NCI-H526 treated with DMSO at 0.1 percent for 48 hours (cell line): ENCODE results near the gene TYMP.
A peak's percentile ranks its signal among the peaks of the same experiment; 100 is the strongest.

Experiments used
- DNase-seq: peaks from one replicate; lab custom pipeline; 2025; lab: John Stamatoyannopoulos, UW

Gene TYMP, protein sequence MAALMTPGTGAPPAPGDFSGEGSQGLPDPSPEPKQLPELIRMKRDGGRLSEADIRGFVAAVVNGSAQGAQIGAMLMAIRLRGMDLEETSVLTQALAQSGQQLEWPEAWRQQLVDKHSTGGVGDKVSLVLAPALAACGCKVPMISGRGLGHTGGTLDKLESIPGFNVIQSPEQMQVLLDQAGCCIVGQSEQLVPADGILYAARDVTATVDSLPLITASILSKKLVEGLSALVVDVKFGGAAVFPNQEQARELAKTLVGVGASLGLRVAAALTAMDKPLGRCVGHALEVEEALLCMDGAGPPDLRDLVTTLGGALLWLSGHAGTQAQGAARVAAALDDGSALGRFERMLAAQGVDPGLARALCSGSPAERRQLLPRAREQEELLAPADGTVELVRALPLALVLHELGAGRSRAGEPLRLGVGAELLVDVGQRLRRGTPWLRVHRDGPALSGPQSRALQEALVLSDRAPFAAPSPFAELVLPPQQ

DNA sequence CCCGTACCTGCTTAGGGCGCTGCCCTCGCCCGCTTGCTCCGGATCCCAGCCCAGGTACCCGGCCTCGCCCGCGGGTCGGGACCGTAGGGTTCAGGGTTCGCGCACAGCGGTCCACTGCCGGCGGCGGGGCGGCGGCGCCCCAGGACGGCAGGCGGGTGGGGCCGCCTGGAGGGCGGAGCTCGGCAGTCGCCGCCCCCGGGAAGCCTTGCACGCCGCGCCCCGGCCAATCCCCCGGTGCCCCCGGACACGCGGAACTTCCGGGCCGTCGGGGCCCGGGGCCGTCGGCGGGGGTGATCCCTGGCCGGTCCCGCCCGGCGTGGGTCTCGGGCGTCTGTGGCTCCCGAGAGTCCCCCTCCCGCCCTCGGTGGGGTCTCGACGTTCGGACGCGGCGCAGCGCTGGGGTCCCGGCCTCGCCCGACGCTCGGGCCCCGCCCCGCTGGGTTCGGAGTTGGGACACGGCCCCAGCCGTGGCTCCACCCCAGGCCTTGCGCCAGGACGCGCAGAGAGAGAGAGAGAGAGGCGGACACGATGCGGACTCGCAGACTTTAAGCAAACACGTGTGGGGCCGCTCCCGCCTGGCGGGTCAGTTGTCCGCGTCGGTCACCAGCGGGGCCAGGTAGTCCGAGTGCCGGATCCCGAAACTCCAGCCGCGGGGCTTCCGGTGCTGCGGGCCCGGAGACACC lies at the start of gene TYMP:
Gene TYMP (minus strand): TSS at position 116 of the 683 bp plus-strand sequence. CDS start 303 bp downstream, outside the sequence.
- DNase-seq: no peak

DNA sequence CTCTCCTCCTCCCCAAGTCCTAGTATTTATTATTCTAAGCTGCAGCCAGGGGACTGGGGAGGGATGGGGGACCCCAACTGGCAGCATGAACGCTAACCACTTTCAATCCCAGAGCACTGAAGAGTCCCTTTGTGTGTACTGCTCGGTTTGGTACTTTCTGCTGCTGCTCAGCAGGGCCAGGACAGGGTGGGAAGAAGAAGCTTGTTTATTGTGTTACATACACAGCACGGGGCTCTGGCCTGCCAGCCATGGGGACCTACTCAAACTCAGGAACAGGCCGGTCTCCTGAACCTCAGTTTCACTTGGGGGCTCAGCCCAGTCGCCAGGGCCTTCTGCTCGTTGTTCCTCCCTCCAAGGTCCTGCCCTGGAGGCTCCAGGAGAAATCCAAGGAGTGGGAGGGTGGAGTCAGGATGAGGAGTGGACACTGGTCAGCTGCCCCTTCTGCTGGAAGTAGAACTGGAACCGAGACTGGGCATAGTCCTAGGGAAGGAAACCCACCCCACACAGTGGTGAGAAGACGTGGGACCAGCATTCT lies 49.0 kb upstream of the TYMP start:
- no peak for DNase-seq

DNA sequence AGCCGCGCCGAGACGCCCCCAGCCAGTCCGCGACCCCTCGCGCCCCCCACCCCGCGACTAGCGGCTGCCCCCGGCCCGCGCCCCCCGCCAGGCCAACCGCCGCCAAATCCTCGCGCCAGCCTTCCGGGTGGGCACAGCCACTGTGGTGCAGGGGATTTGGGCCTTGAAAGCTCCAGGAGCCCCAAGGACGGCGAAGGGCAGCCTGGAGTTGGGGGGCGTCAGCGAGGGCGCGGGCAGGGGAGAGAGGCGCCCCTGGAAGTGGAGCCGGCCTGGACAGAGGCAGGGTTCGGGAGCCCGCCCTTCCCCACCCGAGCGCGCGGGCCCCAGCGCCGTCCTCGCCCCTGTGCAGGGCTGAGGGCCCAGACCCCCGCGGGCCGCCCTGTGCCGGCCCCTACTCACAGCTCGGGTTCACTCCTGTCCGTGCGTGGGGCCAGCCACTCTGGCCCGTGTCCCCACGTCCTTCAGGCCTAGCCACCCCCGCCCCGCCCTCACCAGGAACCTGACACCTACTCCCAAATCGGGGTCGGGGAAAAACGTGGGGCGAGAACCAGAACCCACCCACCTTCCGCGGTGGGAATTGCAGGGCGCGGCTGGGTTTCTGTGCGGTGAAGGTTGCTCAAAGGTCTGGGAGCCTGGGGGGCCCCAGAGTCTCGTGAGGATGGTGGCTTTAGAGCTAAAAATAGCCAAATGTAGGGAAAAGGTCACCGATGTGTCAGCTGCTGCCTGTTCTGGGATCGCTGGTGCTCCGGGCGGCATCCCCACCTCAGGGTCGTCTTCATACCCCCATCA lies 48.4 kb upstream of the TYMP start, which contains the start of gene CPT1B:
Gene CPT1B (minus strand): TSS at position 441 of the 789 bp plus-strand sequence. CDS start 512 bp downstream, outside the sequence.
- no peak for DNase-seq

DNA sequence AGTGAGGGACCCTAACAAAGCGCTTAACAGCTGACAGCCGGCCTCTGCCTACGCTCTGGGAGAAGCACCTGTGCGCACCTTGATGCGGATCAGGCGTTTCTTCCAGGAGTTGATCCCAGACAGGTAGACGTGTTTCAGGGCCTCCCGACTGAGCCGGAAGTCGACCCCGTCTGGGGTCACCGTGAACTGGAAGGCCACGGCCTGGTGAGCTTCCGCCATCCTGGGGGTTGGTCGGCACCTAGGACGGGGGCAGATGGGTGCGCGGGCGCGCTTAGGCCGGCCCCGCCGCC lies 47.8 kb upstream of the TYMP start:
- no peak for DNase-seq

DNA sequence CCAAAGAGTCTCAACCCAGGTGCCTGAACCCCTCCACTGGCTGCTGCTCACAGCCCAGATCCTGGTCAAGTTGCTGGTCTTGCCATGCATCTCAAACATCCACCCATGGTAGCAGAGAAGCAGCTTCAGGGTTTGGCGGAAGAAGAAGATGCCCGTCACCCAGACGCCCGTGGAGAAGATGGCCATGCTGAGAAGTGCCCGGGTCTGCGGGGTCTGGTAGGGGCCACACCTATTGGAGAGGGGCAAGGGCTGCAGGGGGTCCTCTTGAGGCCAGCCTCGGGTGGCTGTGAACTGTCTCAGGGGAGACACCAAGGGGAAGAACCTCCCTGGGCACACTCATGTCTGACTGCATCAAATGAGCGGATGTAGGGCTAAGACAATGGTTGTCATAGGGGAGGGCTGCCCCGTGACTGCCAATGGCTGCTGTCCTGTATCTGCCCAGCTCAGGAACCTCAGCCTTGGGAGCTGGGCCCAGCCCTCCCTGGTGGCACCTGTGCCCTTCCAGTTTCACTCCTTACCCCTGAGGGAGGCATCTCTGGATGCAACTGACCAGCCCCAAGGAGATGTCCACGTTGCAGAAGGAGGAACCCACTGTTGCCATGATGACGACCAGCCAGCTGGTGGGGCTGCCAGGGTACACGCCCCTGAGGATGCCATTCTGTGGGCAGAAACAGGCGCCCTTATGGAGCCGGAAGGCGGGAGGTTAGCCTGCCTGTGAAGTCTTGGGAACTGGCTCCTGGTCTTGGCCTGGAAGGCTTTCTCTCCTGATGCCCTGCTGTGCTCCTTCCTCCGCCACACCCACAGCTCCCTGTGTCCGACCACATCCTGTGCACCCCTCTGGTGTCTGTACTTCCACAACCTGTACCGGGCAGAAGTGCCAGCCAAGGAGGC lies 47.2 kb upstream of the TYMP start:
- DNase-seq: no peak

DNA sequence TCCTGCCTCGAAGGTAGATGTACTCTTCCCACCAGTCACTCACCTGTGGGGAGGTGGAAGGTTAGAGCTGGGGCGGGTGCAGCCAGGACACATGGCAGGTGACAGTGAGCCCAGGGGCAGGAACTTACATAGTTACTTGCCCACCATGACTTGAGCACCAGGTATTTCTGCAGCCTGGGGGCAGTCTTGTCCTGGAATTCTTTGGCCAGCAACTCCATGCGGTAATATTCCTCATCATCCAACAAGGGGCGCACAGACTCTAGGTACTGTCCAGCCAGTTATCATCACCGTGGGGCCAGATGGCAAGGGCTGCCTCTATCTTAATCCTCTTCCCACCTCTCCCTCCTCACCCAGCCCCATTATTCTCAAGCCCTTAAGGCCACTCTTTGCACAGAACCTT lies 46.3 kb upstream of the TYMP start:
- DNase-seq: peak; percentile 16

DNA sequence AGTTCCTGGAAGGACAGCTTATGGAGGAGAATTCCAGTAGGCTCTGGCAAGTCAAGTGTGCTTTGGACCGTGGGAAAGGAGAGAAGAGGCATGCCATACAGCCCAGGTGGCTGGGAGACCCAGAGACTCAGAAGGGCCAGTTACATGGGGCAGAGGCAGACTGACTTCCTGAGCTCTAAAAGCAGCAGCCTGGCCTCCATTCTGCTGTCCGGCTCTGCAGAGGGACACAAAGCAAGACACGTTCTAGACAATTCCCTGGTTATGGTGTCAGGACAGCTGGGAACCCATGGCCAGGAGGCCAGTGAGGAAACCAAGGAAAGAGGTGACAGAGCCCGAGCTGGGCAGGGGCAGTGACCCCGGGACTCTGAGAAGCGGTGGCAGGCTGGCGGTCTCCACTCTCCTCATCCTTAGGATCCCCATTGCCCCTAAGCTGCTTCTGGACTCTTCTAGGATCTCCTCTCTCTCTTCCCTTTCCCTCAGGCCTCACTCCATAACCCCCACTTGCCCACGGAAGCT lies 45.7 kb upstream of the TYMP start:
- no peak for DNase-seq

DNA sequence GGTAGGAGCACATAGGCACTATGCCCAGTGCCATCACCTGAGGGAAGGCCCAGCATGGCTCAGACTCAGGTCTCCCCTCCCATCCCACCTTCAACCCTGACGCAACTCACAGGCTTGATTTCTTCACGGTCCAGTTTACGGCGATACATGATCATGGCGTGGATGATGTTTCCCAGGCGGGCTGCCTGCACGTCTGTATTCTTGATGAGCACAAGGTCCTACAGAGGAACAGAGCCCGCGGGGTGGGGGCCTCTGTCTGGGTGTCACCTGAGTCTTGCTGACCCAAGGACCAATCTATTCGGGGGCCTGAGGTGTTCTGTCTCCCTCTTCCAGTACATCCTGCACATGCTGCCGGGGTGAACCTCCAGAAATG lies 44.6 kb upstream of the TYMP start:
- DNase-seq: no peak

DNA sequence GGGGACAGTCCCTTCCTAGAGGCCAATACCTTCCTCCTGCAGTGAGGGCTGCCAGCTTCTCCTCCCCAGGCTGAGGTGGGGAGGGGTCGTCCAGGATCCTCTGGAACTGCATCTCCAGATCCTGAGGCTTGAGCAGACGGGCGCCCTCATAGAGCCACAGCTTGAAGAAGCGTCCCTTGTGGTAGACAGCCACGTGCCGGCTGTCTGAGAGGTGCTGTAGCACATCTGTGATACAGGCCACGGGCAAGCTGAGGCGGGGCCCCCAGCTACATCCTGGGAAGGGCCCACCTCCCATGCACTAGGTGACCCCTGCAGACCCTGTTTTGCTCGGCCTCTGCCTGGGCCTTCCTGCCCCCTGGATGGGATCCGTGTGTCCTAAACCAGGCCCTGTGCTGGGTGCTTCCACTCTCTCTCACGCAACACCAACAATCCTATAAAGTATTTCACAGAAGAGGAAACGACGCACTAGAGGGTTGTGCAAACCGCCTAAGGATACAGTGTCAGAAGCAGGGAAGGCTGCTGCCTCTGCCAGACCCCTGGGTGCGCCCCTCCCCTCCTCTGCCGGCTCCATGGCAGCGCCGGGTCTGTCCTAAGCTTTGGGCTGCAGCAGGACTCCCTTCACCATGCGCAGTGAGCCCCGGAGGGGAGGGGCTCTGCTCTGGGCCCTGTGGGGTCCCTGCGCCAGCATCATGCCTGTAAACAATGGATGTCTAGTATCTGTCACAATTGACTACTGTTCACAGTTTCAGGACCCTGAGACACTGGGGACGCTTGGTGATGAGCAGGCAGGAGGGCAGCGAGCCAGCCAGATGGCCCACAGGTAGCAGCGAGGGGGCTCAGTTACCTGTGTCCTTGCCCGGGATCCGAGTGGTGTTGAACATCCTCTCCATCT lies 43.9 kb upstream of the TYMP start:
- DNase-seq: no peak

DNA sequence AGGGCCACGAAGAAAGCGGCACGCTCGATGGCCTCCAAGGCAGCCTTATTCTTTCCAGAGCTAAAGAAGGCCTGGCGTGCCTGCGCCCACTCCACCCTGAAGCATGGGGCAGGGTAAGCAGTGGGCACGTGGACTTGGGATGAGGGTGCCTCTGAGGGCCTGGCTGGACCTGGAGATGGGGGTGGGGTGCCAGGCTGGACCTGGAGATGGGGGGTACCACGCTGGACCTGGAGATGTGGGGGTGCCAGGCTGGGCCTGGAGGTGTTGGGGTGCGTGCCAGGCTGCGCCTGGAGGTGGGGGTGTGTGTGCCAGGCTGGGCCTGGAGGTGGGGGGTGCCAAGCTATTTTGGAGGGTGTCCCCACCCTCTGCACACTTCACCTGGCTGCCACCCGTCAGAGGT lies 43.2 kb upstream of the TYMP start:
- DNase-seq: no peak

DNA sequence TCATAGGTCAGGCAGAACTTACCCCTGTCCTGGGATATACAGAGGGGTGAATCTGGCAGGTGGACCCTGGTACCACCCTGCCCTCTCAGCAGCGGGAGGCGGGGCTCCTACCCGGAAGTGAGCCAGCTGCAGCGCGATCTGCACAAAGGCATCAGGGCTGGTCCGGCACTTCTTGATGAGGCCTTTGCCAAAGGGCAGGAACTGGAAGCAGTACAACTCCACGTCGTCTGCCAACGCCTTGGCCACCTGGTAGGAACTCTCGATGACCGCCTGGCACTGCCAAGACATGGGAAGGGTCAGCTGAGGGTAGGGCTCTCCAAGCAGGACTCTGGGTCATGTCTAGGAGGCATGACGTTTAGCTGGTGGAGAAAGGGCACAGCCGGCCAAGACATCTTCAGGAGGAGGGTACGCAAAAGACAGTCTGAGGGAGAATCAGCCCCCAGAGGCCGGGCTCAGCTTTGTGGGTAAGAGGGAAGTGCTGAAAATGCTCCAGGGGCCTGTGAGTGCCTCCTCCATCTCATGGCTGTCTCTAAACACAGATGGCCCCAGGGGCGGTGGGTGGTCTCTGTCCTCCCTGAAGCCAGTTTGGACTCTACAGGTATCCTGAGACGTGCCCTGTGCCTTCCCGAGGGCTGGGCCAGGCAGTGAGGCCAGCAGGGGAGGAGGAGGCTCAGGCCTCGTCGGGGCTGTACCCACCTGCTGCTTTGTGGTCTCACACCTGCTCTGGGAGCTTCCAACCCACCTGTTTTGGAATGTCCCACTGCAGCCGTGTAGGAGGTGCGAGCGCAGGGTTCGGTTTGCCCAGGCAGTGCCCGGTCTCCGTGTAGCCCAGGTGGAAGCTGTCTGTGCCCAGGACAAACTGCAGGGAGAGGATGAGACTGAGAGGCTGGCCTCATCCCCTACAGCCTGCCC lies 41.7 kb upstream of the TYMP start:
- DNase-seq: no peak

DNA sequence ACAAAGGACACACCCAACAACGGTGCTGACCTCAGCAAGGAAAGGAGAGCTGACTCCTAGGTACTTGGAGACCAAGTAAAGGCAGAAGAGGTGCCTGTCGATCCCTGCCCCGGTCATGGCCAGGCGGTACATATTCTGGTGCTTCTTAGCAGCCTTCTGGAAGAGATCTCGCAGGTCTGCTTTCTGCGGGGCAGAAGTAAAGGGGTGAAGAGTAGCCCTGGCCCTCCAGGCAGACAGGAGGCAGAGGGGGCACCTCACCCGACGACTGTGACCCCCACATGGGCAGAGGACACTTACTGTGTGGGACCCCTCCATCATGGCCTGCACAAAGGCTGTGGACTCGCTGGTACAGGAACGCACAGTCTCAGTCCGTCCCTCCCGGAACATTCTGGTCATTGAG lies 41.0 kb upstream of the TYMP start:
- DNase-seq: no peak

DNA sequence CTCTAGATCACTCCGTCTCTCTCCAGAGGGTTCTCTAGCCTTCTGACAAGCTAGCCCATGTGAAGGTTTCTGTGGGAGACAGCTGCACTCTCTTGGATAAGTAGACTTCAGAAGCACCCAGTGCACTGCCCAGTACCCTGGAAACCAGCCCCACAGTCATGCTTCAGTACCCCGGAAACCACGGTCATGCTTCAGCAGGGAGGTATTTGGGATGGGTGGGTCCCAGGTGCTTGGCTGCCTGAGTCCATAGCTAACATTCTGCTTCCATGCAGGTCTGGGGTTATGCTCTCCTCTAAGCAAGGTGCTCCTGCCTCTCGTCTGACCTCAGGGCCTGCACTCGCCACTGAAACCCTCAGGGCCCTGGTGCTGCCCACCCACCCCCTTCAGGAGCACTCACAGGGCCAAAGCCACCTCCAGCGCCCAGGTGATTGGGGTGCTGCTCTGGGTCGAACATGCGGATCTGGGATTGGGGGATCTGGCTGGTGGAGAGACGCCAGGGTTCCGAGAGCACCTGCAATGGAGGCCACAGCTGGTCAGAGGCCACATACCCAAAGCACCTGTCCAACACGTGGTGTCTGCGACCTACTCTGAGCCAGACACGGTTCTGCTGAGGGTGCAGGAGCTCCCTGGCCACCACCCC lies 40.2 kb upstream of the TYMP start:
- DNase-seq: no peak

DNA sequence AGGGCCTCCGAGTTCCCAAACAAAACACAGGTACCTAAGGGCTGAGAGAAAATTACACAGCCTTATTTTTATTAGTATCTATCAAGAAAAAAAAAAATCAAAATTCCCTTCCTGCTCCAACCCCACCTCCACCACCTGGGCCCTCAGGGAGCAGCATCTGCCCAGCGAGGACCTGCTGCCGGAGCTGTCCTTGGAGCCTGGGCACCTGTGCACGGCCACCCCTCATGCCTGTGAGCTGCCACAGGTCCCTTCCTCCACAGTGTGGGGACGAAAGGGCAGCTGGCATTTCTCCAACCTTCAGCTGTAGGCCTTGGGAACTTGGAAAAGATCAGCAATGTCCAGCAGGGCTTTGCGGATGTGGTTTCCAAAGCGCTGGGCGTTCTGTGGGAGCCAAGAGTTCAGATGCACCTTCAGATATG lies 39.2 kb upstream of the TYMP start:
- DNase-seq: no peak

DNA sequence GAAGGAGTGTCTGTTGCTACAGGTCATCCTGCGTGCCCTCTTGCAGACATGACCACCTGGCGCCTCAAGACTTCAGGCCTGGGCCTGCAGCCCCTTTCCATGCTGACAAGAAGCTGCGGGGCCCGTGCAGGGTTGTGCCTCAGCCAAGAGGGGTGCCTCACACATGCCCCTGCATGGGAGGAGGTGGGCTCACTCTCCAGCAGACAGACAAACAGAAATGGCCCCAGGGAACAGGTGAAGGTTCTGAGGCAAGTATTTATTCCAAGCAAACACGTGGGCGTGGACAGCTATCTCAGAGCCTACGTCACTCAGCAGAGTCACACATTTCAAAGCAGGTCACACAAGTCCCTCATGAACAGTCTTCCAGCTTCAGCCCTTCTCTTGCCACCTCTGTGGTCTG lies 38.8 kb upstream of the TYMP start:
- DNase-seq: no peak

DNA sequence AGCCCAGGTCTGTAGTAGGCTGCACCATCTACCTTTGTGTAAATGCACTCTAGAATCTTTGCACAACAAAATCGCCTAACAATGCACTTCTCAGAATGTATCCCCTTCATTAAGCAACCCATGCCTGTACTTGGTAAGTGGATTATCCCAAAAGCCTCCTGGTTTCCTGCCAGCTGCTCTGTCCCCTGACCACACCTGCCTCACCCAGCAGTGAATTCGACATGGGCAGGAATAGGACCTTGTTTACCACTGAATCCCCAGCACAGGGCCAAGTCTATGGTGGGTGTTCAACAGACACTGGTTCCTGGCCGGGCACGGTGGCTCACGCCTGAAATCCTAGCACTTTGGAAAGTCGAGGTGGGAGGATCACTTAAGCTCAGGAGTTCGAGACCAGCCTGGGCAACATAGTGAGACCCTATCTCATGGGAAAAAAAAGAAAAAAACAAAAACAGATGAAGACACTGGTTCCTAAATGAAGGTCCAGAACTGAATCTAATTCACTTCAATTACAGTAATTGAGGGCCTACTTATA lies 38.0 kb upstream of the TYMP start:
- DNase-seq: no peak

DNA sequence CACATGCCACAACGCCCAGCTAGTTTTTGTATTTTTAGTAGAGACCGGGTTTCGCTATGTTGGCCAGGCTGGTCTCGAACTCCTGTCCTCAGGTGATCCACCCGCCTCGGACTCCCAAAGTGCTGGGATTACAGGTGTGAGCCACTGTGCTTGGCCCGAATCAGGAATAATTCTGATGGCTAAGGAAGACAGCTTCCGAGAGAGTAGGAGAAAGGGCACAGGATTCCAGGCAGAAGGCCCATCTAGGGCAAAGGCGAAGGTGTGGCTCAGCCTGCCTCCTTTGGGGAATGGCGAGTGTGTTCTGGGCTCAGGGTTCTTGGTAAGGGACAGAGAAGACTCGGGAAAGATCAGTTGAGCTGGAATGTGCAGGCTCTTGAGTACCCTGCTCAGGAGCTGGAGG lies 34.5 kb upstream of the TYMP start:
- DNase-seq: no peak

DNA sequence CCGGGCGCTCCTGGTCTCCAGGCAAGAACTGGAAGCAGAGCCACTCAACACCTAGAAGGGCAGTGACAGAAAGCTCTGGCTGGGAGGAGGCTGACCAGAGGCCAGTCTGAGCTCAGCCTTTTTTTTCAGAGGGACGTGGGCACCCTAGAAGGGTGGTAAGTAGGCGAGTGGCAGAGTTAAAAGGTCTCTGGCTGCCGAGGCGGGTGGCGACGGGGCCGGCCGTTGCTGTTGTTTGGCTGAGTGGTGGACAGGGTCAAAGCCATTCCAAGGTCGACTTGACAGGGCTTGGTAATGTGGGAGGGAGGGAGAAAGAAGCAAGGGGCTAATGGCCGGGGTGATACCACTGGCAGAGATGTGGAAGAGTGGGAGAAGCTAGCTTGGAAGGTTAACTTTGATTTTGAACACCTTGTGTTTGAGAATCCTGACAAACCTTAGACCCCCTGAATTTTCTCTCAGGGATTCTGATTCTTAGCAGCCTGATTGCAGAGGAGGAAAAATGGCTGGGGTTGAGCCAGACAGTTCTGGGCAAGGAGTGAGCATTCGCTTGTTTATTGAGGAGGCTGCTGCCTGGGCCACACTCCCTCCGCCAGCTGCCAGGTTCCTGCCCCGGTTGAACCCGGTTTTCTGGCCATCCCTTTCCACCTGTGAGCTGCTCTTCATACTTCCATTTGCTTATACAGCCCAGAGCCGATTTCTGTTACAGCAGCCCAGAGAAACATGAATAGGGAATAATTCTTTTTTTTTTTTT lies 33.8 kb upstream of the TYMP start:
- DNase-seq: no peak
